NCI-H1930 (cell line): ENCODE results near the gene ALKBH3.

Source experiments
- DNase-seq, 2 experiments: peaks; one replicate each; lab custom pipeline; 2025; lab: John Stamatoyannopoulos, UW

Gene ALKBH3

GRCh38 chr11:43962383-43963278, 82.0 kb downstream of the ALKBH3 start:
- no peak for DNase-seq

- no peak for DNase-seq
Observed at GRCh38 chr11:43963279-43963620, 82.6 kb downstream of the ALKBH3 start.

- DNase-seq: no peak
Observed at GRCh38 chr11:43967661-43968060, 87.0 kb downstream of the ALKBH3 start.

GRCh38 chr11:43968719-43969118, 88.1 kb downstream of the ALKBH3 start:
- no peak for DNase-seq

- DNase-seq: no peak
Observed at GRCh38 chr11:43969543-43969942, 88.9 kb downstream of the ALKBH3 start.
